A673 (cell line): ENCODE data around the gene SIK3. TPM values are rescaled to one million over a fixed set of nuclear protein-coding genes. Genes with fewer than 3 reads are reported as not detected.

Source experiments
- BruUV-seq: library from RNA; stranded (reverse); fragments of 400-500 nt; replicated peaks from 2 replicates; lab custom pipeline; 2021; lab: Mats Ljungman, UMichigan
- CTCF ChIA-PET: fragments of 300-600 bp; sonication (Branson Sonifier 250); formaldehyde crosslinking; loops from one replicate; lab custom pipeline; 2022; ENCODE audit warnings: antibody characterized with exemption; lab: Charles Lee
- POLR2A ChIA-PET: fragments of 300-600 bp; sonication (Branson Sonifier 250); formaldehyde crosslinking; loops from one replicate; lab custom pipeline; 2022; ENCODE audit warnings: antibody characterized with exemption; ENCODE audit not compliant: low non-redundant PET; lab: Charles Lee
- DNase-seq: peaks from one replicate; pipeline ENCODE4 v3.0.0-alpha.2; 2015; ENCODE audit warnings: low spot score
- H3K27ac ChIP-seq: fragments of 200-600 bp; sonication (generic); 2 replicates; pipeline ENCODE4 v1.5.1; 2016; ENCODE audit warnings: mixed run types, low read depth, mild to moderate bottlenecking, mixed read lengths, antibody characterized with exemption, low read length; ENCODE audit not compliant: poor library complexity, severe bottlenecking
- H3K27me3 ChIP-seq: fragments of 200-600 bp; sonication (generic); replicated peaks from 2 replicates; pipeline ENCODE4 v1.6.1; 2017; ENCODE audit warnings: mixed run types, low read depth, mild to moderate bottlenecking, mixed read lengths, antibody characterized with exemption, low read length; ENCODE audit not compliant: insufficient read depth, poor library complexity
- H3K36me3 ChIP-seq: fragments of 200-600 bp; sonication (generic); 2 replicates; pipeline ENCODE4 v1.6.1; 2016; ENCODE audit warnings: mixed run types, mild to moderate bottlenecking, mixed read lengths, antibody characterized with exemption, low read length; ENCODE audit not compliant: insufficient read depth, poor library complexity, severe bottlenecking
- H3K4me1 ChIP-seq: fragments of 200-600 bp; sonication (generic); 2 replicates; pipeline ENCODE4 v1.6.1; 2017; ENCODE audit warnings: mixed run types, mild to moderate bottlenecking, mixed read lengths, antibody characterized with exemption, low read length; ENCODE audit not compliant: insufficient read depth, poor library complexity, severe bottlenecking
- H3K4me3 ChIP-seq: fragments of 200-600 bp; sonication (generic); 2 replicates; pipeline ENCODE4 v1.5.1; 2016; ENCODE audit warnings: low read depth, mixed run types, mild to moderate bottlenecking, mixed read lengths, low read length; ENCODE audit not compliant: poor library complexity, severe bottlenecking
- H3K9me3 ChIP-seq: fragments of 200-600 bp; sonication (generic); 2 replicates; pipeline ENCODE4 v1.6.1; 2016; ENCODE audit warnings: mixed run types, low read depth, mild to moderate bottlenecking, mixed read lengths, antibody characterized with exemption, low read length; ENCODE audit not compliant: poor library complexity, severe bottlenecking
- EZH2 ChIP-seq: fragments of 200-600 bp; sonication (generic); IDR thresholded peaks from 2 replicates; pipeline ENCODE4 v1.6.1; 2017; ENCODE audit warnings: borderline replicate concordance, low read depth, mild to moderate bottlenecking, mixed read lengths, antibody characterized with exemption, low read length; ENCODE audit not compliant: poor library complexity, severe bottlenecking
- intact Hi-C: fragments of 100-400 bp; cut with micrococcal nuclease; formaldehyde crosslinking; loops from one replicate; pipeline ENCODE4 v1.10.0; 2022; ENCODE audit not compliant: unreplicated experiment
- total RNA-seq: library from RNA; stranded (reverse); gene quantifications from 2 replicates; pipeline ENCODE4 v1.2.3, GENCODE V29; 2021
- TF ChIP-seq, protein P1 (sequence below): fragments of 300-800, 200-600 bp; sonication (generic); conservative IDR thresholded peaks from 2 replicates; pipeline ENCODE4 v1.5.1; 2017; ENCODE audit warnings: low read depth, mild to moderate bottlenecking, antibody characterized with exemption, low read length, moderate library complexity, mixed read lengths

SIK3 gene
- total RNA-seq, 1 experiment from 2014 or later, result 81.7 TPM

DNA sequence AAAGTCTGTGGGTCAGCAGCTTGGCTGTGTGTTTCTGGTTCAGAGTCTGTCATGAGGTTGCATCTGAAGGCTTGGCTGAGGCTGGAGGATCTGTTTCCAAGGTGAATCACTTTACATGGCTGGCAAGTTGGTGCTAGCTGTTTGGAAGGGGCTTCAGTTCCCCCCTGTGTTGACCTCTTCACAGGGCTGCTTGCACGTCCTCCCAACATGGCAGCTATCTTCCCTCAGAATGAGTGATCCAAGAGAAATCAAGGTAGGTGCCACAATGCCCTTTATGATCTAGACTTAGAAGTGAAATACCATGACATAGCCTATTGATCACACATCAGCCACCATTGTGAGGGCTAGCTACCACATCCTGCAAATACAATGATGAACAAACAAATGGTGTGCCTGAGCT is 285.1 kb downstream of the SIK3 start:
- BruUV-seq, result no TSS peak
- H3K9me3 ChIP-seq, result no peaks in the 10 kb centered on the region
- no peaks in the 10 kb centered on the region for H3K27me3 ChIP-seq
- H3K36me3 ChIP-seq, result no peaks in the 10 kb centered on the region
- no peak overlapping the region for H3K4me3 ChIP-seq
- no peak for DNase-seq
- H3K27ac ChIP-seq, result no peak overlapping the region
- TF ChIP-seq, protein P1, sequence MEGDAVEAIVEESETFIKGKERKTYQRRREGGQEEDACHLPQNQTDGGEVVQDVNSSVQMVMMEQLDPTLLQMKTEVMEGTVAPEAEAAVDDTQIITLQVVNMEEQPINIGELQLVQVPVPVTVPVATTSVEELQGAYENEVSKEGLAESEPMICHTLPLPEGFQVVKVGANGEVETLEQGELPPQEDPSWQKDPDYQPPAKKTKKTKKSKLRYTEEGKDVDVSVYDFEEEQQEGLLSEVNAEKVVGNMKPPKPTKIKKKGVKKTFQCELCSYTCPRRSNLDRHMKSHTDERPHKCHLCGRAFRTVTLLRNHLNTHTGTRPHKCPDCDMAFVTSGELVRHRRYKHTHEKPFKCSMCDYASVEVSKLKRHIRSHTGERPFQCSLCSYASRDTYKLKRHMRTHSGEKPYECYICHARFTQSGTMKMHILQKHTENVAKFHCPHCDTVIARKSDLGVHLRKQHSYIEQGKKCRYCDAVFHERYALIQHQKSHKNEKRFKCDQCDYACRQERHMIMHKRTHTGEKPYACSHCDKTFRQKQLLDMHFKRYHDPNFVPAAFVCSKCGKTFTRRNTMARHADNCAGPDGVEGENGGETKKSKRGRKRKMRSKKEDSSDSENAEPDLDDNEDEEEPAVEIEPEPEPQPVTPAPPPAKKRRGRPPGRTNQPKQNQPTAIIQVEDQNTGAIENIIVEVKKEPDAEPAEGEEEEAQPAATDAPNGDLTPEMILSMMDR, result no peak
- H3K4me1 ChIP-seq, result no peaks in the 10 kb centered on the region
- ChIA-PET POLR2A (no interaction called here), CTCF (no interaction called here)
- intact Hi-C loops, result no loop called here

GRCh38 chr11:116812109-116812508 is 286.1 kb downstream of the SIK3 start:
- intact Hi-C loops, result no loop called here
- CTCF ChIA-PET, result no interaction called here
- TF ChIP-seq EZH2, result no peak
- TF ChIP-seq, protein P1, result no peak

GRCh38 chr11:116811194-116811593 is 287.0 kb downstream of the SIK3 start:
- Histone ChIP-seq H3K4me3 (no peak overlapping the region), H3K4me1 (no peaks in the 10 kb centered on the region), H3K9me3 (no peaks in the 10 kb centered on the region), H3K27me3 (no peaks in the 10 kb centered on the region), H3K36me3 (no peaks in the 10 kb centered on the region), H3K27ac (no peak overlapping the region)
- no TSS peak for BruUV-seq
- TF ChIP-seq, protein P1, result no peak
- no peak for TF ChIP-seq EZH2
- ChIA-PET CTCF (interaction anchor here (0.8 kb wide), 1 partner anchor 20 kb away, joined by 10 read pairs; the partner anchor contains the start of gene APOA5), POLR2A (no interaction called here)
- intact Hi-C loops, result no loop called here
- no peak for DNase-seq

More at GRCh38 chr11:116812109-116812508, 286.1 kb downstream of the SIK3 start:
- no TSS peak for BruUV-seq
- Histone ChIP-seq H3K4me3 (no peak overlapping the region), H3K9me3 (no peaks in the 10 kb centered on the region), H3K27ac (no peak overlapping the region), H3K27me3 (no peaks in the 10 kb centered on the region), H3K36me3 (no peaks in the 10 kb centered on the region), H3K4me1 (no peaks in the 10 kb centered on the region)
- no peak for DNase-seq
- POLR2A ChIA-PET, result no interaction called here
